SK-N-SH (cell line): ENCODE results near the gene PHLDA3.

Source experiments
- ELF1 ChIP-seq: IDR thresholded peaks from 2 replicates; pipeline ENCODE4 v1.4.0; 2012
- EZH2phosphoT487 ChIP-seq: fragments of 200-600 bp; sonication (generic); IDR thresholded peaks from 2 replicates; pipeline ENCODE4 v1.6.1; 2017; ENCODE audit warnings: low read depth, mixed run types, mild to moderate bottlenecking, antibody characterized with exemption, moderate library complexity, borderline replicate concordance
- MAX ChIP-seq: IDR thresholded peaks from 2 replicates; pipeline ENCODE4 v1.4.0; 2012; ENCODE audit warnings: low read depth
- POLR2AphosphoS5 ChIP-seq: IDR thresholded peaks from 2 replicates; pipeline ENCODE4 v1.6.1; 2012; ENCODE audit warnings: low read depth, low read length
- RXRA ChIP-seq: IDR thresholded peaks from 2 replicates; pipeline ENCODE4 v1.4.0; 2012; ENCODE audit warnings: low read depth, mild to moderate bottlenecking, borderline replicate concordance
- SMC3 ChIP-seq: IDR thresholded peaks from 2 replicates; pipeline ENCODE4 v1.6.1; 2012; ENCODE audit warnings: low read depth, low read length, improper control_type of control experiment
- TCF12 ChIP-seq: IDR thresholded peaks from 2 replicates; pipeline ENCODE4 v1.4.0; 2012
- TF ChIP-seq, protein P1 (sequence below): fragments of 200-600 bp; sonication (generic); IDR thresholded peaks from 2 replicates; pipeline ENCODE4 v1.6.1; 2017; ENCODE audit warnings: antibody characterized with exemption, mild to moderate bottlenecking, moderate library complexity
- TF ChIP-seq, protein P2 (sequence below): IDR thresholded peaks from 2 replicates; pipeline ENCODE4 v1.4.0; 2012; ENCODE audit warnings: low read depth, borderline replicate concordance

- TF ChIP-seq MAX (no peak), EZH2phosphoT487 (no peak), SMC3 (no peak), TCF12 (no peak), ELF1 (no peak), RXRA (no peak), POLR2AphosphoS5 (no peak)
- TF ChIP-seq, protein P1, sequence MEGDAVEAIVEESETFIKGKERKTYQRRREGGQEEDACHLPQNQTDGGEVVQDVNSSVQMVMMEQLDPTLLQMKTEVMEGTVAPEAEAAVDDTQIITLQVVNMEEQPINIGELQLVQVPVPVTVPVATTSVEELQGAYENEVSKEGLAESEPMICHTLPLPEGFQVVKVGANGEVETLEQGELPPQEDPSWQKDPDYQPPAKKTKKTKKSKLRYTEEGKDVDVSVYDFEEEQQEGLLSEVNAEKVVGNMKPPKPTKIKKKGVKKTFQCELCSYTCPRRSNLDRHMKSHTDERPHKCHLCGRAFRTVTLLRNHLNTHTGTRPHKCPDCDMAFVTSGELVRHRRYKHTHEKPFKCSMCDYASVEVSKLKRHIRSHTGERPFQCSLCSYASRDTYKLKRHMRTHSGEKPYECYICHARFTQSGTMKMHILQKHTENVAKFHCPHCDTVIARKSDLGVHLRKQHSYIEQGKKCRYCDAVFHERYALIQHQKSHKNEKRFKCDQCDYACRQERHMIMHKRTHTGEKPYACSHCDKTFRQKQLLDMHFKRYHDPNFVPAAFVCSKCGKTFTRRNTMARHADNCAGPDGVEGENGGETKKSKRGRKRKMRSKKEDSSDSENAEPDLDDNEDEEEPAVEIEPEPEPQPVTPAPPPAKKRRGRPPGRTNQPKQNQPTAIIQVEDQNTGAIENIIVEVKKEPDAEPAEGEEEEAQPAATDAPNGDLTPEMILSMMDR, result no peak
- TF ChIP-seq, protein P2, sequence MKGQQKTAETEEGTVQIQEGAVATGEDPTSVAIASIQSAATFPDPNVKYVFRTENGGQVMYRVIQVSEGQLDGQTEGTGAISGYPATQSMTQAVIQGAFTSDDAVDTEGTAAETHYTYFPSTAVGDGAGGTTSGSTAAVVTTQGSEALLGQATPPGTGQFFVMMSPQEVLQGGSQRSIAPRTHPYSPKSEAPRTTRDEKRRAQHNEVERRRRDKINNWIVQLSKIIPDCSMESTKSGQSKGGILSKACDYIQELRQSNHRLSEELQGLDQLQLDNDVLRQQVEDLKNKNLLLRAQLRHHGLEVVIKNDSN, result no peak
These were observed 31.0 kb upstream of the PHLDA3 start for GRCh38 chr1:201499795-201500669.
